HK-2 (cell line): ENCODE results near the gene SREBF1.
"Not testable (repeated sequence)": the region's sequence is repeated elsewhere in the genome, so short reads cannot be mapped to it uniquely, and the experiment has no call there.

Source experiments
- DNase-seq: peaks from one replicate; pipeline ENCODE4 v3.0.0-alpha.2; 2018; ENCODE audit not compliant: unreplicated experiment

The SREBF1 gene

DNA sequence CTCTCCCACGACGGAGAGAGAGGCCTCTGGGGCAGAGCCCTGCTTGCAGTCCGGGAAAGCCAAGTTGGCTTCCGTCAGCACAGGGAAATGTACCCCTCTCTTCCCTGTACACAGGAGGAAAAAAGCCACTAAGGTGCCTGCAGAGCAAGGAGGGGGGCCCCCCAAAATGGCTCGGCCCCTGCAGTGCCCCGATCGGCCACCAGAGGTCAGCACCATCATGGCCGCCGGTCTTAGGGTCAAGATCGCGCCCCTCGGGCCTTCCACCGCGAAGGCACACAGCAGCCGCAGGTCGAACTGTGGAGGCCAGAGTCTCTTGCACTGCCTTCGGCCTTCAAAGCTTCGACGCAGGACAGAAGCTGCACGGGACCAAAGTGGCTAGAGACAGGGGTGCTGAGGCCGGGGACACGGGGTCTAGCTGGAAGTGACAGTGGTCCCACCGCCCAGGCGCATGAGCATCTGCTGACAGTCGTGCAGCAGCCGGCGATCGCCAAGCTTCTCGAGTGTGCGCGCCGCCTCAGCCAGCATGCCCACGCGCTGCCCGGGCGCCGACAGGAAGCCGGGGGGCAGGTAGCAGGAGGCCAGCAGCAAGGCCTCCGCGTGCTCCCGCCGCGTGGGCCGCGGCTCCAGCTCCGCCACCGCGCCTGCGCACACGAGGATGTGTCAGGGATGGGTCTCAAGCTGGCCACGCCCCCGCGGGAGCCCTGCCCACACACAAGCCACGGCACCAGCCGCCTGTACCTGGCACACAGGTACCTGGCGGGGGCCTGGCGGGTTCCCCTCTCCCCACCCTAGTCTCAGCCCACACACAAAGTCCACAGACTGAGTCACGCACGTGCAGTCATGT lies 24.4 kb downstream of the SREBF1 start:
- DNase-seq: peak; percentile 64

DNA sequence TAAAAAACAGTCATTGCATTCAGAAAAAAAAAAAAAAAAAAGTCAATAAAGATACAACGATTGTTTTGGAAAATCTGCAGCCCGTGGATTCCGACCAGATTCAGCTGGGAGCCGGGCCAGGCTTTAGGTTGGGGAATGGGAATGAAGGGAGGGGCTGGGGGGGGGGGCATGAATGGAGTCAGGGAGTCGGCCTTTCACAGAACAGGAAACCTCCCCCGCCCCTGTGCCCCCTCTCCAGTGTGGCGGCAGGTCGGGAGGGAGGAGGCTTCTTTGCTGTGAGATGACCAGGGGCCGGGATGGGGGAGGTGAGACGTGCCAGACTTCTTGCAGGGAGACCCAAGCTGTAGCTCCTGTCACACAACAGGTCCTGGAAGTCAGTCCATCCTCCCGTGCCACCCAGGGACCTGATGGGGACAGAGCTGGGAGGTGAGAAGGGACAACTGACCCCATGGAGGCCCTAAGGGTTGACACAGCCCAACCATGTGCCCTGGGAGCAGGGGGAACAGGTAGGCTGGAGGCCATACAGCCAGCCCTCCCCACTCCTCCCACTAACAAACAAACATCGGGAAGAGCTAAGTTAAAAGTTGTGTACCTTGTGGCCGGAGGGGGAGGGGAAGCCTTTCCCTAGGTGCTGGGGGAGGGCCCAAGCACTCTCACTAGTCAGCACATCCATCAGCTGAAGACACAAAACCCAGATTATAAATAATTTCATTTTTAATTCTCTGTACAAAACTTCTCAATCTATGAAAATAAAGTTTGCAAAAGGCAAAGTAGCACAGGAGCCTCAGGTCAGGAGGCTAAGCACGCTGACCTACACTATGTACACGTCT lies 25.2 kb downstream of the SREBF1 start:
- no peak for DNase-seq

DNA sequence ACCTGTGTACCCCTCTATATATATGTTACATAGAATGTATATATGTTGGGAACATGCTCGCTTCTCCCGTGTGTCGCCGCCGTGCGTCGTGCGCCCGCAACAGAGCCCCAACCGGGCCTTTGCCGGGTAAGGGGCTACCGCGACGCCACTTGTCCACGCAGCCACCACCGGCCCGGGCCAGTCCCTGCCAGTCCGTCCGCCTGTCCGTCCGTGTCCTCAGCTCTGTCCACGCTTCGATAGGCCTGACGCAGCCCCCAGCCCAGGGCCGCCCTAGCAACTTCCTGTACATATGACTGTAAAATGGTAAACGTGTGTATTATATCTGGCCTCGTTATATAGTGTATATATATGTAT lies 25.9 kb downstream of the SREBF1 start:
- no peak for DNase-seq

DNA sequence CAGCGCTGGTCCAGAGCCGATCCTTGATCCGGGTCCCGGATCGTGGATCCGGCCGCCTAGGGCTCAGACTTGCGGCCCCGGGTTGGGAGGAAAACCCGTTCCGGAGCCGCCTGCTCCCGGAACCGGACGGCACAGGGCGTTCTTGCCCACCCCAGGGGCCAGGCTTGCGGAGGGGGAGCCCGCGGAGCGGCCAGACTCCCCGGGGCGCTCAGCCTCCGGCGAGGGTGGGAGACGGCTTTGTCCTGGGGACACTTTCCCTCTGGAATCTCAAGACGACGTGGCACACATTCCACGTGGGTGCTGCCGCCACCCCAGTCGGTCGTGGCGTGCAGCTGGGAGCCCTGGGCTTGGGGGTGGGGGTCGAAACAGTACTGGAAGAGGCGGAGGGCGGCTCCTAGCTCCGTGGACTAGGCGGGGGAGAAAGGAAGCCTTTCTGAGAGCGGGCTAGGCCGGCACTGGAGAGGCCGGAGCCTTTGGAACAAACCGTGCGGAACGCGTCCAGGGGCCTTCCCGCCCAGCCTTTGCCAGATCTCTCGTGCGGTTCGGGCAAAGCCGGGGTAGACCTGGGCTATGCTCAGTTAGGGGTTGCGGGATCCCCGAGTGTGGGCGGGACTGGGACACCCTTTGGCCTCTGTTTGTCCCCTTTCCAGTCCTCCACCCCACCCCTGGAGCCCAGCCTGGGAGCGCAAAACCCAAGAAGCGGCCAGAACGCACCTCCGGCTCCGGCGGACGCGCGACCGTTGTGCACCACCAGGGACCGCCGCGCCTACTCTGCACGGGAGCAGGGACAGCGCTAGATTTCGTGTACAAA lies 26.5 kb downstream of the SREBF1 start:
- DNase-seq: no peak

DNA sequence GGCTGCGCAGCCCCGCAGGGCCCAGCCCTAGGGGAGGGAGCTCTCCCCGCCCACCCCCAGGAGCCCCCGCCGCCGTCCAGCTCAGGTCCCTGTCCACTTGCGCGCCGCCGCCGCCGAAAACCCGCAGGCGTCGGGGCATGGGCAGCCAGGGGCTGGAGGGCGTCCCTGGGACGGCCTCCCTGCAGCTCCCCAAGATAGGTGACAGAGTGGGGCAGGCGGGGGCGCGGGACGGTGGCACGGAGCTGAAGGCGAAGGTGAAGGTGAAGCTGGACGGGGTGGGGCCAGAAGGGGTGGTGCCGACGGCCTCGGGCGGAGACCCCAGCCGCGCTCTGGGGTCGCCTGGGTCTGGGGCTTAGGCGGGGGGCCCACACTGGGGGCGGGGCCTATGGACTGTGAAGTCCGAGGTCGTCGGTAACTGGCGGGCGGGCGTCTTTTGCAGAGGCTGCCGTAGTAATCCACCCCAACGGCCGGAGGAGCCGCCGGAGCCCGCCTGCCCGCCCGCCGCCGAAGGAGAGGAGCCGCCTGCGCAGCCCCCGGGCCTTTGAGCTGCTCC lies 27.2 kb downstream of the SREBF1 start:
- DNase-seq: no peak

DNA sequence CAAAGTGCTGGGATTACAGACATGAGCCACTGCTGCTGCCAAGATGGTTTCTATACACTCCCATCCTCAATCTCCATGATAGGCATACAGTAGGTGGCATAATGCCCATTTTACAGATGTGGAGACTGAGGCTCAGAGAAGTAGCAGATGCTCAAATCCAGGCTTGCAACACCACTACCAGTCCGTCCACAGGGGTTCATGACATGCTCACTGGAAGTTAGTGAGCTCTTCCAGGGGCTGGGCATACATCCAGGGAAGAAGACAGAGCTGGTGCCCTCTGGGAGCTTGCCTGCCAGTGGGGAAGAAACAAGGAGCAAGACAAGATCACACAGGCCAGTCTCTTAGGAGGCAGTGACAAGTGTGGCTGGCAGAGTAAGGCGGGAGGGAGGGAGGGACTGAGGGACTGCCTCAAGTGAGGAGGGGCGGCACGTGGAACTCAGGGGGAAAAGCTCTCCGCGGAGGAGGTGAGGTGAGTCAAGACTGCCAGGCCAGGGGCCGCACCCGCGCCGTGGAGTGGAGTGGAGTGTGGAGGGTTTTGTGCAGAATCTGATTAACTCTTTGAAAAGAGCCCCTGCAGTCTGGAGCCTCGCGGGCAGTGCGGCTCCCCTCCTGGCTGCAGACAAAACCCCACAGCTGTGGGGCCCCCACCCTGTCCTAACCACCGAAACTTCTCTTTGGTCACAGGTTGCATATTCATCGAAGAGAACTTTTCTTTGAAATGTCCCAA lies 27.9 kb downstream of the SREBF1 start:
- DNase-seq: no peak

DNA sequence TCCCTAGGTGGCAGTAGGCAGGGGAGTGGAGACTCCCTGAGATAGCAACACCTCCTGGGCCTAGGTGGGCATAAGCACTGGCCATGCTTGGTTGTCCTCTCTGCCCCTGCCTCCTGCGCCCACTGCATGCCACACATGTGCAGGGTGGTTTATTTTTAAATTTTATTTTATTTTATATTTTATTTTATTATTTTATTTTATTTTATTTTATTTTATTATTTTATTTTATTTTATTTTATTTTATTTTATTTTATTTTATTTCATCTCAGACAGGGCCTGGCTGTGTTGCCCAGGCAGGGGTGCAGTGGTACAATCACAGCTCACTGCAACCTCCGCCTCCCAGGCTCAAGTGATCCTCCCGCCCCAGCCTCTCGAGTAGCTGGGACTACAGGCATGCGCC lies 28.6 kb downstream of the SREBF1 start:
- DNase-seq: not testable (repeated sequence)

DNA sequence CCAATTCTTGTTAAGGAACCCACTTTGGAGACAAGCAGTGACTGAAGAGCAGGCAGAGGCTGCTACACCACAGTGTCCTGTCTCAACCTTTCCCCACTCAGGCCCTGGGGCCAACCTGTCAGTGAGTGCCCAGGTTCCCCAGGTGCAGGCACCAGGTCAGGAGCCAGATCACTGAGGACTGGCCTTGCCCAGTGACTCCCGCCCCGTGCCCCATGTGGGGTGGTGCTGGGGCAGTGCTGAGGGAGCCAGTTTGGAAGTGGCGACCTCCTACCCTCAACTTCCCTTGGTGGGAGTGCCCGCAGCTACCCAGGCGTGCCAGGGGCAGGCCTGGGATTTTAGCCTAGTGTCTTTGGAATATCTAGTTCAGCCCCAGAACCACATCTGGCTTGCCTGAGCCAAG lies 29.3 kb downstream of the SREBF1 start:
- DNase-seq: no peak

DNA sequence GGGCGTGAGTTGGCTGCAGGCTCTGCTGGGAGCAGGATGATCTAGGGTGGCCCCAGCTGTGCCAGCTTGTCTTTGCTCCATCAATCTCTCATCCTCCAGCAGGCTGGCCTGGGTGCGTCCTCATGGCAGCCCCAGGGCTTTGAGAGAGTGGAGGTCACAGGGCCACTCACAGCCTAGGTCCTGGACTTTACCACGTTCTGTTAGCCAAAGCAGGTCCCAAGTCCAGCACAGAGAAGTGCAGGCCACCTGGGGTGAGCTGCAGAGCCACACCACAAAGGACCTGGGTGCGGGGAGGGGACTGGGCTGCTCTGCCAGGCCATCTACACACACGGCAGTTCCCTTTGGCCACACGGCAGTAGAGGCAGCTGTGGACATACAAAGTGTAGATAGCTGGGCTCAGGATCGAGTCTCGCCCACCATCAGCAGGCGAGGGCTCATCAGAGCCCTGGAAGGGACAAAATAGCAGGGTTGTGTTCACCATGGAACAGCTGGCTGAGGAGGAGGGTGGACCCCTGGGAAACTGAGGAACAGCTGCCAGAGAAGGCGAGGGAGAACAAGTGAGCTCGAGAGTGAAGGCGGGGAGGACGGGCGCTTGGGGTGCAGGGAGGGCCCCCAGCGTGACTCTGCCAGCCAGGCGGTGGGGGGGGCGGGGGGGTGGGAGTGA lies 30.0 kb downstream of the SREBF1 start:
- DNase-seq: no peak

DNA sequence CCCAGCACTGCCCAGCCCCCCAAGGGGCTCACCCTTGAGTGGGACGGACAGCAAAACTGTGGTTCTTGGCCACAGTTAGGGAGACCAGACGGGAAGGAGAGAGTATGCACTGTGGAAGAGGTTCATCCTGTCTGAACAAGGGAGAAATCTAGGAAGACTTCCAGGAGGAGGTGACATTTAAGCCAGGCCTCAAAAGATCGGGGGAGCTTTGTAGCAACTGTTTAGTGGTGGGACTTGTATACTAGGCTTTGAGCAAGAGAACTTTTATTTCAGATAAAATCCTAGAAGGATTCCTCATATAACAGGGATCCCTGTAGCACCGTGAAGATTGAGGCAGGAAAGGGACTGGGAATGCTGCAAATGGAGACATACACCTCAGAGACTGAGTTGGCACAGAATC lies 30.8 kb downstream of the SREBF1 start:
- no peak for DNase-seq

DNA sequence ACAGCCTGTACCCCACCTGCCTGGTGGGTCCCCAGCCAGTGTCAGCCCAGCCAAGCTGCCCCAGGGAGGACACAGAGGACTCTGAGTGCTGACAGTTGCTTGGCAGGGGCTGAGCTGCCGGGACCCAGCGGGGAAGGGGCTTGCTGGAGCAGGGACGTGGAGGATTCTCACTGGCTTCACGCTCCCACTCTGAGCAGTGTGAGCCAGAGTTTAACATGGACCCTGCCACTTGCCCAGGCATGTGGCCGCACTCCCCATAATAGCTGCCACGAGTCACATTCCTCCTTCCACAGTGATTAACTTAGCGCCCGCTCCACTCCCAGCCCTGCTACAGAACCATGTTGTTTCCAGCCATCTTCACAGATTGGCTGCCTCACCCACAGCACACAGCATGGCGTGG lies 31.2 kb downstream of the SREBF1 start:
- DNase-seq: no peak

DNA sequence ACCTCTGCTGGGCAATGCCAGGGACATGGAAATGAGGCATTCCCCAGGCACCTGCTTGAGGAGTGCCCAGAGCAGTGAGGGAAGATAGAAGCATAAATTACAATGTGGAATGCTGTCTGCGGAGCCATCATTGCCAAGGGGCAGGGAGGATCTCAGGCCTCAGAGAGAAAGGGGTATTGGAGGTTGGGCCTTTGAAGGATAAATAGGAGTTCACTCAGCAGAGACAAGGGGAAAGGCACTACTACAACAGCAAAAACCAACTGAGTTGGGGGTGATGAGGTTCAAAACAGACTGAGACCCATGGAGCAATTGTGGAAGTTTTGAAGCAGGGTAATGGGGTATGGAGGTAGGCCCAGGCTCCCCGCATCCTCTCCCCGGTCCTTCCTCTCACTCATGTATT lies 32.8 kb downstream of the SREBF1 start:
- no peak for DNase-seq

DNA sequence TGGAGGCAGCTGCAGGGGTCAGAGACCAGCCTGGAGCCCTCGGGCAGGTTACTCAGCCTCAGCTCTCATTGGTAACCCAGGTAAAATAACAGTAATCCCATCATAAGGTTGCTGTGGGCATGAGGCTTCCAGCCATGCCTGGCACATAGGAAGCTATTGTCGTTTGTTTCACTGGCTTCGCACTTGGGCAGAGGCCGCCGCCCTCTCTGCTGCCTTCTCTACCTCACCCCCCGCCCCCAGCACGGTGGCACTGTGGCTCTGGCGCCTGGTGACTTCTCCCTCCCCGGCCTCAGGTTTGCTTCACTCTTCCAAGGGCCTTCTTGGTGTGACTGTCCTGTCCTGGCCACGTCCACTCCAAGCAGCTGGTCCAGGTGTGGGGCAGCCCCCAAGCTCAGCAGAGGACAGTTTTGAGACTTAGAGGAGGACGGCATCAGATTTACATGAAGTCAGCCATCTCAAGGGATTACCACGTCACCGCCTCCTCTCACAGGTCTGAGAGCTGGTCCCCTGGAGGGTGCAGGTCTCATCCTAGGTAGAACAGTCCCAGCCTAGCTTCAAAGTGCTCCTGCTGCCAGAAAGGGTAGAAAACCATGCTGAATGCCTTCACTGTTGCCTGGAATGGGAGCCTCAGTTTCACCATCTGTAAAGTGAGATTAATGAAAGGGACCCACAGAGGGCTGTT lies 34.8 kb downstream of the SREBF1 start:
- DNase-seq: no peak

DNA sequence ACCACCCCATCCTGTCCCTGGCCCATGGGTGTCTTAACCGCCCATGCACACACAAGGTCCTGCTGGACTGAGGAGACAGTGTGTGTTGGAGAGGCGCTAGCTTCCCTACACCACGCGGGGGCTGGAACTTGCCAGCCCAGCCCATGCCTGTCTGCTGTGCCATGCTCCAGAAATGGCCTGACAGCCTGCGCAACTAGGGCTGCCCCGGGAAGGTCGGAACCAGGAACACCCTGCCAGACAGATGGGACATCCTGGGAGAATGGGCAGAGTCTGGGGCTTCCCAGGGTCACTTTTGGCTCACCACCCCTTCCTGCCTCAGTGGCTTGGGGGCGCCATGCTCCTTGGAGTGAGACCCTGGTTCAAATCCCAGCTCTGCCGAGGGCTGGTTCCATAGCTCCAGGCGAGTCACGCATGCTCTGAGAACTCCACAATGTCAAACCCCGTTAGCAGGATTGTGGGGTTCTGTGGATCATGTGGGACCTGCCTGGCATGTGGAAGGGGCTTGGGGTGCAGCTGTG lies 36.2 kb downstream of the SREBF1 start:
- DNase-seq: no peak

DNA sequence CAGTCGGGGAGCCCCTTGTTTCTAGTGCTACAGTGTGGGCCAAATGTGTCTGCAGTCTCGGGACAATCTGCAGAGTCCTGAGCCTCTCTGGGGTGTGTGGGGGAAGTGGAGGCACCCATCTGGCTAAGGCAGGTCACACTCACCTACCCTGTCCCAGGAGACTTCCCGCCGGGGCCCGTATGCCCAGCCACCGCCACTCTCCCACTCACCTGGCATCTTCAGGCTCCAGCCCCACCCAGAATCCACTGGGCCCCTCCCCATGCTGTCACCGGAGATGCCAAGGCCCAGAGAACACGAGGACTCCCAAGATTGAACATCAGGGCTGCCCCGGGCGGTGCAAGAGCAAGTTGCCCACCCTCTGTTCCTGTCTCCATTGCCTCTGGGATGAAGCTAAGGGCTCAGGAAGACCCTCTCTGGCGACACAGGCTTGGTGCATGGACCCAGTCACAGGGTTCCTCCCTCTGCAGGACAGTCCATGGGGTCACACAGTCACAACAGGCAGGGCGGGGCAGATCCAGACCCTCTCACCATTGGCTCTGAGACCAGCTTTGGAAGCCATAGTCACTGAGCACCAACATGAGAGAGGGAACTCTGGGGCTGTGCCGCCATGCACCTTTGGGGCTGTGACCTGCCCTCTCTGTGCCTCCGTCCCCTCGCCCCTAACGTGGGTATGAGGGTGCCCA lies 38.1 kb downstream of the SREBF1 start:
- no peak for DNase-seq

DNA sequence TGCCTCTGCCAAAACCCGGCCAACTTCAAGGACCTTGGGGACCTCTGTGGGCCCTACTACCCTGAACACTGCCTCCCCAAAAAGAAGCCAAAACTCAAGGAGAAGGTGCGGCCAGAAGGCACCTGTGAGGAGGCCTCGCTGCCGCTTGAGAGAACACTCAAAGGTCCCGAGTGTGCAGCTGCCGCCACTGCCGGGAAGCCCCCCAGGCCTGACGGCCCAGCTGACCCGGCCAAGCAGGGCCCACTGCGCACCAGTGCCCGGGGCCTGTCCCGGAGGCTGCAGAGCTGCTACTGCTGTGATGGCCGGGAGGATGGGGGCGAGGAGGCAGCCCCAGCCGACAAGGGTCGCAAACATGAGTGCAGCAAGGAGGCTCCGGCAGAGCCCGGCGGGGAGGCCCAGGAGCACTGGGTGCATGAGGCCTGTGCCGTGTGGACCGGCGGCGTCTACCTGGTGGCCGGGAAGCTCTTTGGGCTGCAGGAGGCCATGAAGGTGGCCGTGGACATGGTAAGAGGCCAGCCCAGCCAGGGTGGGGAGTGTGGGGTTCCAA lies 38.7 kb downstream of the SREBF1 start:
- DNase-seq: no peak

DNA sequence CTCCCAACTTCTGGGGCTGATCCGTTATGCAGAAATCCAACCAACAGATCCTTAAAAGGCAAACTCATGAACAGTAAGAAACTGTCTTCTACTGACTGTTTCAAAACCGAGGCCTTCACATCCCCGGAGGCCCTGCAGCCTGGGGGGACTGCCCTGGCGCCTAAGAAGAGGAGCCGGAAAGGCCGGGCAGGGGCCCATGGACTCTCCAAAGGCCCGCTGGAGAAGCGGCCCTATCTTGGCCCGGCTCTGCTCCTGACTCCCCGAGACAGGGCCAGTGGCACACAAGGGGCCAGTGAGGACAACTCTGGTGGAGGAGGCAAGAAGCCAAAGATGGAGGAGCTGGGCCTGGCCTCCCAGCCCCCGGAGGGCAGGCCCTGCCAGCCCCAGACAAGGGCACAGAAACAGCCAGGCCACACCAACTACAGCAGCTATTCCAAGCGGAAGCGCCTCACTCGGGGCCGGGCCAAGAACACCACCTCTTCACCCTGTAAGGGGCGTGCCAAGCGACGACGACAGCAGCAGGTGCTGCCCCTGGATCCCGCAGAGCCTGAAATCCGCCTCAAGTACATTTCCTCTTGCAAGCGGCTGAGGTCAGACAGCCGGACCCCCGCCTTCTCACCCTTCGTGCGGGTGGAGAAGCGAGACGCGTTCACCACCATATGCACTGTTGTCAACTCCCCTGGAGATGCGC lies 39.5 kb downstream of the SREBF1 start:
- DNase-seq: no peak

DNA sequence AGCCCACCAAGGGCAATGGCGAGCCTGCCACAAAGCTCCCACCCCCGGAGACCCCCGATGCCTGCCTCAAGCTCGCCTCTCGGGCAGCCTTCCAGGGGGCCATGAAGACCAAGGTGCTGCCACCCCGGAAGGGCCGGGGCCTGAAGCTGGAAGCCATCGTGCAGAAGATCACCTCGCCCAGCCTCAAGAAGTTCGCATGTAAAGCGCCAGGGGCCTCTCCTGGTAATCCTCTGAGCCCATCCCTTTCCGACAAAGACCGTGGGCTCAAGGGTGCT lies 40.1 kb downstream of the SREBF1 start:
- DNase-seq: no peak
